HCT116 (cell line): ENCODE measurements around the gene GOLGA8S. TPM values are rescaled to one million over a fixed set of nuclear protein-coding genes. Genes with fewer than 3 reads are reported as not detected.

Experiments
- ATAC-seq: fragments of 200-7000 bp; cut with Tn5 transposase; 2 replicates; pipeline ENCODE4 v1.9.1; 2020; ENCODE audit warnings: mild to moderate bottlenecking, moderate library complexity
- BruUV-seq: library from RNA; stranded (reverse); fragments of 400-500 nt; replicated peaks from 2 replicates; lab custom pipeline; 2021; lab: Mats Ljungman, UMichigan
- CTCF ChIA-PET: fragments of 300-600 bp; sonication (Branson Sonifier 250); formaldehyde crosslinking; loops from one replicate; lab custom pipeline; 2021; ENCODE audit warnings: antibody characterized with exemption; lab: Charles Lee
- POLR2A ChIA-PET: fragments of 300-600, 350-600 bp; sonication (Branson Sonifier 250); formaldehyde crosslinking; loops from one replicate; lab custom pipeline; 2021; ENCODE audit warnings: antibody characterized with exemption; lab: Charles Lee
- RAD21 ChIA-PET, 2 experiments: fragments of 300-600 bp; sonication (Branson Sonifier 250); formaldehyde crosslinking; loops; one replicate each; lab custom pipeline; 2023; ENCODE audit warnings: low total read pairs in 2 of 2; ENCODE audit not compliant: uncharacterized antibody in 2 of 2, unreplicated experiment in 2 of 2, low non-redundant PET in 1 of 2; lab: Charles Lee
- DNase-seq: peaks from one replicate; pipeline ENCODE4 v3.0.0-alpha.2; 2010; ENCODE audit warnings: low read depth, low spot score
- H2AFZ ChIP-seq: fragments of 200-600 bp; shearing (Covaris generic), sonication (generic); 2 replicates; pipeline ENCODE4 v1.6.1; 2017; ENCODE audit warnings: low read depth, mixed run types, mixed read lengths, antibody characterized with exemption, low read length; ENCODE audit not compliant: poor library complexity, severe bottlenecking
- H3K27ac ChIP-seq: 2 replicates; pipeline ENCODE4 v1.5.1; 2012; ENCODE audit warnings: low read depth, low read length
- H3K27me3 ChIP-seq: fragments of 200-600 bp; sonication (generic); 2 replicates; pipeline ENCODE4 v1.6.1; 2016; ENCODE audit warnings: mixed run types, low read length, mixed read lengths; ENCODE audit not compliant: insufficient read depth
- H3K36me3 ChIP-seq, 2 experiments: fragments of 200-500 bp in 1 of 2; fragments of 200-600 bp in 1 of 2; sonication (Bioruptor generic) in 1 of 2; sonication (generic) in 1 of 2; 2 replicates each; pipeline versions ENCODE4 v1.5.1 to v1.6.1; 2014 to 2016; ENCODE audit warnings: low read length in 2 of 2, inconsistent platforms in 1 of 2, mixed read lengths in 1 of 2, mixed run types in 1 of 2; ENCODE audit not compliant: insufficient read depth in 2 of 2, control insufficient read depth in 1 of 2
- H3K4me1 ChIP-seq, 2 experiments: fragments of 200-600 bp in 1 of 2; sonication (generic) in 1 of 2; 2 replicates each; pipeline versions ENCODE4 v1.5.1 to v1.6.1; 2012 to 2017; ENCODE audit warnings: low read length in 2 of 2, inconsistent platforms in 1 of 2, mild to moderate bottlenecking in 1 of 2, mixed read lengths in 1 of 2, mixed run types in 1 of 2, moderate library complexity in 1 of 2; ENCODE audit not compliant: insufficient read depth in 2 of 2, control insufficient read depth in 1 of 2
- H3K4me2 ChIP-seq: fragments of 200-600 bp; sonication (generic); 2 replicates; pipeline ENCODE4 v1.6.1; 2017; ENCODE audit warnings: mixed run types, low read length, mixed read lengths
- H3K4me3 ChIP-seq, 2 experiments: fragments of 200-600 bp in 1 of 2; sonication (generic) in 1 of 2; replicated peaks in 1 of 2; 2 replicates each; pipeline ENCODE4 v1.5.1; 2011 to 2016; ENCODE audit warnings: low read length in 2 of 2, control low read depth in 1 of 2, low read depth in 1 of 2, mild to moderate bottlenecking in 1 of 2, mixed read lengths in 1 of 2, mixed run types in 1 of 2
- H3K79me2 ChIP-seq: fragments of 200-600 bp; sonication (generic); 2 replicates; pipeline ENCODE4 v1.6.1; 2017; ENCODE audit warnings: mild to moderate bottlenecking, mixed run types, low read length, moderate library complexity, mixed read lengths; ENCODE audit not compliant: insufficient read depth
- H3K9ac ChIP-seq: fragments of 200-600 bp; sonication (generic); 2 replicates; pipeline ENCODE4 v1.6.1; 2016; ENCODE audit warnings: low read length, mixed read lengths
- H3K9me2 ChIP-seq: fragments of 200-600 bp; sonication (generic), shearing (Covaris generic); 2 replicates; pipeline ENCODE4 v1.6.1; 2017; ENCODE audit warnings: mixed run types, mild to moderate bottlenecking, moderate library complexity; ENCODE audit not compliant: insufficient read depth
- H3K9me3 ChIP-seq, 2 experiments: fragments of 200-500 bp in 1 of 2; fragments of 200-600 bp in 1 of 2; sonication (Bioruptor generic) in 1 of 2; sonication (generic) in 1 of 2; 2 replicates each; pipeline ENCODE4 v1.6.1; 2014 to 2017; ENCODE audit warnings: low read length in 2 of 2, mixed read lengths in 2 of 2, inconsistent platforms in 1 of 2, low read depth in 1 of 2, mild to moderate bottlenecking in 1 of 2, mixed run types in 1 of 2, moderate library complexity in 1 of 2; ENCODE audit not compliant: control insufficient read depth in 1 of 2, insufficient read depth in 1 of 2
- H4K20me1 ChIP-seq: fragments of 200-600 bp; sonication (generic), shearing (Covaris generic); 2 replicates; pipeline ENCODE4 v1.6.1; 2017; ENCODE audit warnings: mixed run types, mild to moderate bottlenecking, moderate library complexity; ENCODE audit not compliant: insufficient read depth
- CBX3 ChIP-seq: IDR thresholded peaks from 2 replicates; pipeline ENCODE4 v1.6.1; 2012; ENCODE audit warnings: low read depth
- EZH2 ChIP-seq: fragments of 200-600 bp; sonication (generic); IDR thresholded peaks from 2 replicates; pipeline ENCODE4 v1.6.1; 2017; ENCODE audit warnings: antibody characterized with exemption, mixed run types
- FOSL1 ChIP-seq: IDR thresholded peaks from 2 replicates; pipeline ENCODE4 v1.6.1; 2012; ENCODE audit warnings: low read depth
- POLR2A ChIP-seq: IDR thresholded peaks from 2 replicates; pipeline ENCODE4 v1.7.0; 2011; ENCODE audit warnings: borderline replicate concordance; ENCODE audit not compliant: insufficient read depth, insufficient read length; ENCODE audit errors: extremely low read depth
- REST ChIP-seq: IDR thresholded peaks from 2 replicates; pipeline ENCODE4 v1.6.1; 2012; ENCODE audit warnings: low read depth
- SIN3A ChIP-seq: IDR thresholded peaks from 2 replicates; pipeline ENCODE4 v1.6.1; 2012; ENCODE audit warnings: low read depth
- SP1 ChIP-seq: IDR thresholded peaks from 2 replicates; pipeline ENCODE4 v1.6.1; 2012; ENCODE audit warnings: low read depth
- ZBTB33 ChIP-seq: IDR thresholded peaks from 2 replicates; pipeline ENCODE4 v1.6.1; 2011; ENCODE audit warnings: mild to moderate bottlenecking, low read length, moderate library complexity; ENCODE audit not compliant: insufficient replicate concordance; ENCODE audit errors: extremely low read depth
- ZFX ChIP-seq: fragments of 450-650 bp; IDR thresholded peaks from 2 replicates; pipeline ENCODE4 v1.6.1; 2017
- ZNF274 ChIP-seq: fragments of 200-500 bp; sonication (Bioruptor generic); IDR thresholded peaks from 2 replicates; pipeline ENCODE4 v1.6.1; 2014; ENCODE audit warnings: mild to moderate bottlenecking, low read depth, low read length, inconsistent platforms
- intact Hi-C: fragments of 100-400 bp; cut with micrococcal nuclease; formaldehyde crosslinking; loops from 2 replicates; pipeline ENCODE4 v1.10.0; 2022
- total RNA-seq: library from RNA; stranded (reverse); gene quantifications from one replicate; pipeline ENCODE4 v1.2.1, GENCODE V29; 2021; ENCODE audit not compliant: unreplicated experiment
- TF ChIP-seq, protein P1 (sequence below), 3 experiments: fragments of 200-600 bp in 1 of 3; sonication (generic) in 1 of 3; IDR thresholded peaks in 2 of 3; conservative IDR thresholded peaks in 1 of 3; 2 replicates each; pipeline ENCODE4 v1.5.1; 2012 to 2017; ENCODE audit warnings: low read depth in 2 of 3, low read length in 2 of 3, antibody characterized with exemption in 1 of 3, borderline replicate concordance in 1 of 3, control low read depth in 1 of 3, mild to moderate bottlenecking in 1 of 3, mixed read lengths in 1 of 3, mixed run types in 1 of 3, moderate library complexity in 1 of 3; ENCODE audit not compliant: insufficient read depth in 1 of 3

The GOLGA8S gene
- total RNA-seq, 1 experiment from 2014 or later: 0.15 TPM

- ChIA-PET CTCF (no interaction called here), RAD21 (no interaction called here), POLR2A (no interaction called here)
- Histone ChIP-seq H3K9me2 (no peaks in the 10 kb centered on the region), H3K4me1 (no peaks in the 10 kb centered on the region), H3K27ac (no peak overlapping the region), H3K79me2 (no peaks in the 10 kb centered on the region), H2AFZ (no peak overlapping the region), H3K4me3 (no peak overlapping the region), H4K20me1 (no peaks in the 10 kb centered on the region), H3K9ac (no peak overlapping the region), H3K27me3 (no peaks in the 10 kb centered on the region), H3K9me3 (no peaks in the 10 kb centered on the region), H3K4me2 (no peak overlapping the region), H3K36me3 (no peaks in the 10 kb centered on the region)
- BruUV-seq: no TSS peak
- TF ChIP-seq ZNF274: no peak
- TF ChIP-seq REST: no peak
- TF ChIP-seq ZBTB33: no peak
- TF ChIP-seq EZH2: no peak
- TF ChIP-seq SP1: no peak
- TF ChIP-seq FOSL1: no peak
- no peak for TF ChIP-seq CBX3
- no peak for TF ChIP-seq POLR2A
- TF ChIP-seq, protein P1, sequence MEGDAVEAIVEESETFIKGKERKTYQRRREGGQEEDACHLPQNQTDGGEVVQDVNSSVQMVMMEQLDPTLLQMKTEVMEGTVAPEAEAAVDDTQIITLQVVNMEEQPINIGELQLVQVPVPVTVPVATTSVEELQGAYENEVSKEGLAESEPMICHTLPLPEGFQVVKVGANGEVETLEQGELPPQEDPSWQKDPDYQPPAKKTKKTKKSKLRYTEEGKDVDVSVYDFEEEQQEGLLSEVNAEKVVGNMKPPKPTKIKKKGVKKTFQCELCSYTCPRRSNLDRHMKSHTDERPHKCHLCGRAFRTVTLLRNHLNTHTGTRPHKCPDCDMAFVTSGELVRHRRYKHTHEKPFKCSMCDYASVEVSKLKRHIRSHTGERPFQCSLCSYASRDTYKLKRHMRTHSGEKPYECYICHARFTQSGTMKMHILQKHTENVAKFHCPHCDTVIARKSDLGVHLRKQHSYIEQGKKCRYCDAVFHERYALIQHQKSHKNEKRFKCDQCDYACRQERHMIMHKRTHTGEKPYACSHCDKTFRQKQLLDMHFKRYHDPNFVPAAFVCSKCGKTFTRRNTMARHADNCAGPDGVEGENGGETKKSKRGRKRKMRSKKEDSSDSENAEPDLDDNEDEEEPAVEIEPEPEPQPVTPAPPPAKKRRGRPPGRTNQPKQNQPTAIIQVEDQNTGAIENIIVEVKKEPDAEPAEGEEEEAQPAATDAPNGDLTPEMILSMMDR (IDR thresholded peaks at IDR 0.05 in 2 of 3, conservative IDR thresholded peaks at IDR 0.05 in 1 of 3; ENCODE audit: borderline replicate concordance in 1 of 3, insufficient read depth in 1 of 3, low read depth in 2 of 3, low read length in 2 of 3): no peak
- TF ChIP-seq SIN3A: no peak
- TF ChIP-seq ZFX: no peak
- intact Hi-C loops: no loop called here
- DNase-seq (no peak), ATAC-seq (no peak)
Observed at GRCh38 chr15:23395832-23396231, 41.3 kb downstream of the GOLGA8S start.
